Measurements from ENCODE around the gene ACTL9.

DNA sequence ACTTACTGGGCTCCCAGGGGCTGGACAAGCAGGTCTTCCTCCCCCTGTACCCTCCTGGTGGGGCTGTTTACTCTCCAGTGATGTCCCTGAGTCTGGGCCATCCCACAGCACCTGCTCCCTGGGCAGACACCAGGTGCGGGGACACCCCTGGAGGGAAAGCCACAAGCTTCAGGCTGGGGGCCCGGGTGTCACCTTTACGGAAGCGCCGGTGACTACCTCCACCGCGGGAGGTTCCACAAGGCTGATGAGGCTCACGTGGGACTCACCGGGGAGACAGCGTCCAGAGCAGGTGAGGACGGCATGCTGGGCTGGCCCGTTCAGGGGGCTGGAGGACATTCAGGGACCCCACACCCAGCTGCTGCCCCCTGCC lies 43.3 kb downstream of the ACTL9 start:
- no peak for TF ChIP-seq ZNF274 (IDR thresholded peaks at IDR 0.05; ENCODE audit: low read depth, low read length)
- TF ChIP-seq SUZ12 (IDR thresholded peaks at IDR 0.05; ENCODE audit: extremely low read depth, insufficient read depth, insufficient read length) = no peak
- no peak for TF ChIP-seq YY1 (IDR thresholded peaks at IDR 0.05; ENCODE audit: insufficient read depth, insufficient read length)

Data from NT2/D1 (cell line).